NCI-H2081 (cell line): ENCODE data around the gene CXADR.

ENCODE experiments used
- DNase-seq, 2 experiments: peaks; one replicate each; lab custom pipeline; 2025; lab: John Stamatoyannopoulos, UW

Gene CXADR

DNA sequence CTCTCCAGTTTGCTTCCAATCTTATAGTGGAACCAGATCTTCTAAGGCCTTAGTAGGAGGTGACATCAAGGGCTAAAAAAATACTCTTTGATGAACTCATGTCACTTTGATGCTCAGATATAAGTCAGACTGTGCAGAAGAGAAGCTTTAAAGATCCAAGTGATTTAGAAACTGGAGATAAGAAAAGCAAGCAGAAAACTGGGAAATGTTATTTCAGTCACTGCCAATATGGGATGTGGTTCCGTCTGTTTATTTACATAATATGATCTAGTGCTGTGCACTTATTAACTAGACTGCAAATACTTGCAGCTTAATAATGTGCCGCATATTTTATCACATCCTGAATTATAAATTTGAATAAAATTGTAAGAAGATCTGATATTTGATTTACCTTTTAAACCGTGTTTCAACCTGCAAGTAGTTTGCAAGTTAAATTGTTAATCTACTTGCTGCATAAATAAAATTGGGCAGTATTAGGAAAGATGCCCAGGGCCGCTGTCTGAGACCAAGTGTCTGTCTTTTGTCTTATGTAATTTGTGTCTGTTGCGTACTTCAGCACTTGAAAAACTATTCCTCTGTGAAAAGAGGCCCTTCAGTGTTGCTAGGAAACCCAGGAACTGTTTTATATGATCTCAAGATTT lies 29.6 kb downstream of the CXADR start:
- no peak for DNase-seq

DNA sequence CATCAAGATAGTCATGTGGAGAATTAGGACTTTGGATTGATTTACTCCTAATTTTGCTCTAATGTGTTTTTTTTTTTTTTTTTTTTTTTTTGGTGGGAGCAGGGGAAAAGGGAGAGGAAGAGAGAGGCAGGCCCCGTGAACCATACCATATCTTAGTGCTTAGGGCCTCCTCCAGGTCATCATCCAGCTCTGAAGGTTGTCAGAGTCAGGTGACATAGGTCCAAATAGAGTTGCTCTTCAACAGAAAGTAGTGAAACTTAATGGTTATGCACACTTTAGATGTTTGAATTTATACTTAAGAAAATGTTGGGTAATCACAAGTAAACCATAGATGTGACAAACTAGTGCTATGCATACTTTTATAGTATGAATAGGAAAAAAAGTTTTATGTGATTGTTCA lies 32.2 kb downstream of the CXADR start:
- DNase-seq: no peak

DNA sequence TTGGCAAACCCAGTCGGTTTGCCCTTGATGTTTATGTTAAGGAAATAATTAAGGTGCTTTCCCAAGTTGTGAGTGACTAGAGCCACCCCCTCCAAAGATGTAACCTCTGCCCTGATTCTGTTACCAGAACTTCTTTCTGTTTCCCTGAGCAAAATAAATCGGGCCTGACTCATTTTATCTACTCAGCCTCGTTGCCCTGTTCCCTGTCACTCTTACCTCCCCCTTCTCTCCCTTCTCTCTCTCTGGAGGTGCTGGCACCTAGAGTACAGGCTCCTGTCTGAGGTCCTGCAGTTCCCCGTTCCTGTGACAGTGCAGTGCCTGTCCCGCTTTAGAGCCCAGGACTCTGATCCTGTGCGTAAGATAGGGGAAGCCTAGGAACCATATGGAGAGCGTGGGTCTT lies 35.4 kb downstream of the CXADR start:
- no peak for DNase-seq

DNA sequence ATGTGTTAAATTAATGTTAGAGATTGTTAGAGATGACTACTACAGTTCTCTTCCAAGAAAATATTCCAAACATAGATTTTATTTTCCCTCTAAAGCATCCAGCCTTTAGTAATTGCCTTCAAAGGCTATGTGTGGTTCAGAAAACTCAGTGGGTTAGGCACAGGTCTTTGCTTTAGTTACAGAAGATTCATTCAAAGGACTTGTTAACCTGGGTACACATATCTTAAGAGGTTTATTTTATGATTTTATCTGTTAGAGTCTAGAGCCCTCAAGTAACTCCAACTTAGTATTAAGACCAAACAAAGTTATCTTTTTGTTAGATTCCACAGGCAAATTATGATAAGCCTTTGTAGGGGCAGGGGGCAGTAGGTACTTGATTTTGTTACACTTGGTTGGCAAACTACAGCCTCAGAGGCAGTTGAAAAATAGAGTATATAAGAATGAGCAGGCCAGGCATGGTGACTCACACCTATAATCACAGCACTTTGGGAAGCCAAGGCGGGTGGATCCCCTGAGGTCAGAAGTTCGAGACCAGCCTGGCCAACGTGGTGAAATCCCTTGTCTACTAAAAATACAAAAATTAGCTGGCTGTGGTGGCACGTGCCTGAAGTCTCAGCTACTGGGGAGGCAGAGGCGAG lies 37.9 kb downstream of the CXADR start:
- no peak for DNase-seq

DNA sequence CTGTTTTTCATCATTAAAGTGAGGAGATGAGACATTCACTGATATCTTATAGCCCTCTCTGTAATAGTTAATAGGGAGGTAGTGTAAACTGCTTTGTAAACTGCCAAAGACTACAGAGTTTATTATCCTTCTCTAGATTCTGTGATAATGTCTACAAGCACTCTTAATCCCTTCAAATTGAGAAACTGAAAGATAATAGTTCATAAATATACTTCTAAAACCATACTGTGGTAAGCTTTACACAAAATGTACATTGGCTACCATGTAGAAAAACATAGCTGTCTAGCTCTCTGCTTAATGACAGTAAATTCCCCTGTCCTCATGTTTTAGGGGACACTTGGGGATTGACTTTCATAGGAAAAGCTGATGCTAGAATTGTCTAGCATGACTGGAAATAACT lies 39.6 kb downstream of the CXADR start:
- no peak for DNase-seq

DNA sequence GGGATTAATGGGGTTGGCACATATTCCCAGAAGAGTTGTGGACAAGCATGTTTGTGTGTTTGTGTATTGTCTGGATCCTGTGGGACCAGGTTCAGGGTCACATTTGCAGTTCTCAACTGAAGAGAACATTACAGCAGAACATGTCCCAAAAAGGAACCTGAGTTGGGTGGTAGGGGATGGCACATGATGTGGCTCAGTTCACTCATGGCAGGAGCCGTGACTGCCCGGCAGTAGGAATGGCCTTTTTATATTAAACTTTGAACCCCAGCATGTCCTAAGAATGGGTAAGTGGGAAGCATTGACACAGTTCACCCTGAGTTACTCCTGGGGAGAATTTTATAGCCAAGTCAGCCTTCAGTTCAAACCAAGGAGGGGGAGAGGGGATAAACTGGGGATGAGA lies 41.3 kb downstream of the CXADR start:
- no peak for DNase-seq

DNA sequence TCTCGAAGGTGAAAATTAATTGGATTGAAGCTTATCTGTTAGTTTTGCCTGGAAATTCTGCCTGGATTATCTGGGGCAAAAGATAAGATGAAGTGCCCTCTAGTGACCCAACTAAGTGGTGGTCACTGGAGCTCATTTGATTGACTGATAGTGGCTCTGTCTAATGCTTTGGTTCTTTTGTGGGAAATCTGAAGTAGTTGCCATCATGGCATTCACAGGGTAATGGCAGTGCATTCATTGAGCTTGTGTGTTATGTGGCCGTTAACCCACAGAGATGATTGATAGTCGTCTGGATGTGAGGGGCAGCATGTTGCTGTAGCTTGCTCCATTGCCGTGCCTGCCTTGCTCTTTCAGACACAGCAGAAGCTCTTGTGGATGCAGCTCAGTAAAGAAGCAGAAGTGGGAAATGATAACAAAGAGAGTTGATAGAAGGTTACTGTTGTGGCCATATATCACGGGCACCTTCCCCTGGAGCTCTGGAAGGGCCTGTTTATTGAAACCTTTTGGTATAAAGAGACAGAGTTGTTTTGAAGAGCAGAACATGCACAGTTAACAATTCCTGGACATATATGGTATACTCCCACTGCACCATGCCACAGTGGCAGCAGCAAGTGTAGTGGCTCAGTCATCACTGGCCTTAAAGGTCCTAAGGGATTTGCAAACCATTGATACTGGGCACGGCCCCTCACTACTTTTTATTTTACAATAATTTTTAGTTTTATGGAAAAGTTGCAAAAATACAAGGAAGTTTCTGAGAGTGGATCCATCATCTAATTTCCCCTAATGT lies 42.0 kb downstream of the CXADR start:
- DNase-seq: no peak

DNA sequence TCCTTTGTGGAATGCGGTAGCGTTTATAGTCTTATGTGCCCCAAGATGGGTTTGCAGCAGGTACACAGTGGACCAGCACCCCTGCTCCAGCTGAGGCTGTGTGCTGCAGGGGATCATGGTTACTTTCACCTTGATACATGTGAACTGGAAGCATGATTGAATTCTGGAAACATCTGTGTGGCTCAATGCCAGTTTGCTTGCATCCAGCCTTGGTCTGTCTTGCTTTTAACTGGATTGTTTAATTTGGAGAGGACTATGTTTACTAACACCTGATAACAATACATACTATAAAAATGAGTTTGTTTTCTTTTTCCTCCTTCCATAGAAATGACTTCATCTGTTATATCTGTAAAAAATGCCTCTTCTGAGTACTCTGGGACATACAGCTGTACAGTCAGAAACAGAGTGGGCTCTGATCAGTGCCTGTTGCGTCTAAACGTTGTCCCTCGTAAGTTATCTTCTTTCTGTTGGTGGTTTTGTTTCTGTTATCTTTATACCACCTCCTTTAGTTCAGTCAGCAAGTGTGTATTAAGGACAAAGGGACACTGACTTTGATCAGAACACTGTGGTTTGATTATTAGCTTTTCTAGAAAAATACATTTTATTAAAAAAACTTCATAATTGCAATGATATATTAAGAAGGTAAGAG lies 47.7 kb downstream of the CXADR start:
- no peak for DNase-seq

DNA sequence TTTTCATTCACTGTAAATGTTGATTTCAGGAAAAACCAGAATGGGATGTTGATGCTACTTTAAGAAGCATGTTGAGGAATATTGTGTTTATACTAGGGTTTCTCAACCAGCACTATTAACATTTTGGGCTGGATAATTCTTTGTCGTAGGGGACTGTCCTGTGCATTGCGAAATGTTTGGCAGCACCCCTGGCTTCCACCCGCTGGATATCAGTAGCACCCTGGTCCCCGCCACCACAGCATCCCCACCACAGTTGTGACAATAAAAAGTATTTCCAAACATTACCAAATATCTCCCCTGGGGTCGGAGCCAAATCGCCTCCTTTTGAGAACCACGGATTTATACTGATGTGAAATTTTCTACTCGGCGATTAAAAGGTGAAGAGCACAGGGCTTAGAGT lies 57.9 kb downstream of the CXADR start:
- DNase-seq: no peak

DNA sequence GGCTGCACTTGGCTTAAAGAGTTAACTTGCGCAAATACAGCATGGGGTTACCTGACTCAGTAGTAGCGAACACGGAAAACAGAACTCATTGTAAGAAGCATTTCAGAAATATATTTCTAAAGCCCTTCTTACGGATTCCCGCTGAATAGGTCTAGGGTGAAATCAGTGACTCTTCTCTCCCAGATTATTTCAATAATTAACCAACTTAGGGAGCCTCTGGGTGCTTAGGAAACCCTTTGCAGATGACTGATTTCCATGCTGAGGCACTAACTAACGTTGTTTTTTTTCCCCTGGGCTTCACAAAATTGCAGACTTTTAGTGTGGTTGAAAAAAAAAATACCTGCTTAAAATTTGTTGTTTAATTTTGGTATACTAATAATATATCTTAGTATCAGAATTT lies 59.6 kb downstream of the CXADR start:
- DNase-seq: no peak

DNA sequence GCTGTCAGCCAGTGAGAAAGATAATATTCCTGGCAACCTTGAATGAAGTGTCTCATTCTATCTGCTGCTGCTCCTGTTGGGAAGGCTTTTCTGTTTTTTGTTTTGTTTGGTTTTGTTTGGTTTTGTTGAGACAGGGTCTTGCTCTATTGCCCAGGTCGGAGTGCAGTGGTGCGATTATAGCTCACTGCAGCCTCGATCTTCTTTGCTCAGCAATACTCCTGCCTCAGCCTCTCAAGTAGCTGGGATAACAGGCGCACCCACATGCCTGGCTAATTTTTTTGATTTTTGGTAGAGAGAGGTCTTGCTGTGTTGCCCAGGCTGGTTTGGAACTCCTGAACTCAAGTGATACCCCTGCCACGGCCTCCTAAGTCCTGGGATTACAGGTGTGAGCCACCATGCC lies 62.2 kb downstream of the CXADR start:
- DNase-seq: no peak

DNA sequence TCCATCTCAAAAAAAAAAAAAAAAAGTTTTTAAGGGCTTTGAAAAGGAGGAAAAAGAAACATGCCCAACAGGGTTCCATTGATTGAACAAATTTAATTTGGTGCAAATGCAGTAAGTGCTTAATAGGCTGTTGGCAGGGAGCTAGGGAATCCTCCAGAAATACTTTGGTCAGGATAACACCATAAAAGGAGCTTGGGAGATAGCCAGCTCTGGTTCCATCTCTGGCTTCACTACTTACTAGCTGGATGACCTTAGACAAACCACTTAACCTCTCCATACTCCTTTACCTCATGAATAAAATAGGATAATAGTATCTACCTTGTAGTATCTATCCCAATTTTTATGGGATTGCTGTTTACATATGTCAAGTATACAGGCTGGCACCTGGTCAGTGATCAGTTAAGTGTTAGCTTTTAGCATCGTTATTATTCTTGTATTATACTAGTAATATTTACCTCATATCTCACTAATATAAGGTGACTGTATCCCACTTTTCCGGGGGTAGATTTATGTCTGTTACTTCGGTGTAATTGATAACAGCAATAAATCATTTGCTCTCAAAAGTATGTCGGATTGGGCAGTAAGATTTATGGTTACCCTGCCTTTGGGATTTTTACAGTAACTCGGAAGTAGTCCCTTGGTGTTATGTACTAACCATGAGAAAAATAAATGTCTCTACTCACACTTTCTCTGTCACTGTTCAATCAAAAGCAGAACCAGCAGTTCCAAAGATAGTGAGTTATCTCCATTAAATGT lies 63.4 kb downstream of the CXADR start:
- peak in 1 of 2 experiments; percentile 35 for DNase-seq

DNA sequence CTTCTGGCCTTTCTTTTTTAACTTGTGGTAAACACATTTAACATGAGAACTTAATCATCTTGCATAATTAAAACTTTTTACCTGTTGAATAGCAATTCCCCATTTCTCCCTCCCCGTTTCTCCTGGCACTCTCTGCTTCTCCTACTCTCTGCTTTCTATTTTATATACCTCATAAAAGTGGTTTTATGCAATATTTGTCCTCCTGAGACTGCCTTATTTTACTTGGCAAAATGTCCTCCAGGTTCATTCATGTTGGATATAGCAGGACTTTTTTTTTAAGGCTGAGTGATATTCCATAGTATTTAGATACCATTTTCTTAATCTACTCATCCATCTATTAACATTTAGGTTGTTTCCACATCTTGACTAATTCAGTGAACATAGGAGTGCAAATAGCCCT lies 64.9 kb downstream of the CXADR start:
- DNase-seq: no peak

DNA sequence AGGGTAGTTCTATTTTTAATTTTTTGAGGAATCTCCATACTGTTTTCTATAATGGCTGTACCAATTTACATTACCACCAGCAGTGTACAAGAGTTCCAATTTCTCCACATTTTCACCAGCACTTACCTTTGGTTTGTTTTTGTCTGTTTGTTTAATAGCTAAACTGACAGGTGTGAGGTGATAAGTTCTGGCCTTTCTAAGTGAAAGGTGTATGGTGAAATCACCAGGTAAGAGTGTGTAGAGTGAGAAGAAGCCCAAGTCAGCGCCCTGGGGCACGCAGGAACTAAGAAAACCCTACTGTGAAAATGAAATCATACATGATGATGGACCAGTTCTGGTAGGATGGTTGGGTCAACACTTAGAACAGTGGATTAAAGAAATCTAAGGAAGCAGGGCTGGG lies 65.3 kb downstream of the CXADR start:
- DNase-seq: peak in 1 of 2 experiments; percentile 3

DNA sequence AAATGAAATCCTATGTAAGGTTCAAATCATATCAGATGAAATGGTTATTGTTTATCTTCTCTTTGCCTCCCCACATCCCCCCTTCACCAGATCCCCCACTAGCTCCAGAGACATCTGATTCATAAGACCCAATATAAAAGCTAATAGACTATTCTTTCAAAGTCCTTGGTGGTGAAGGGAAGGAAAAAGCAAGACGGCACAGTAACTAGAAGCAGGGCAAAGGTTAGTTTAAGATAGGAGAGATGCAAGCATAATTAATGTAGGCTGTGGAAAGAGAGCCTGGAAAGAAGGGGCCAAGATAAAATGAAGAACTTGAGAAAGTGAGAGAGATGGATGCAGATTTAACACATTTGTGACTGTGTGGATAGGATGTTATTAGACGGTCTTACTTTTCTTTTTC lies 66.0 kb downstream of the CXADR start:
- DNase-seq: no peak

DNA sequence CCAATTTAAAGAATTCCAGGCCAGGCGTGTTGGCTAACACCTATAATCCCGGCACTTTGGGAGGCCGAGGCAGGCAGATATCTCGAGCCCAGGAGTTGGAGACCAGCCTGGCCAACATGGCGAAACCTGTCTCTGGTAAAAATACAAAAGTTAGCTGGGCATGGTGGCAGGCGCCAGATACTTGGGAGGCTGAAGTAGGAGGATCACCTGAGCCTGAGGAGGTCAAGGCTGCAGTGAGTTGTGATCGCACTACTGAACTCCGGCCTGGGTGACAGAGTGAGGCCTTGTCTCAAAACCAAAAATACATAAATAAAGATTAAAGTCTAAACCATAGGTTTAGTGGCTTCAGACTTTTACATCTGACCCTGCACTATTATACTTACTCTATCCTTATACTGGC lies 67.5 kb downstream of the CXADR start:
- no peak for DNase-seq

DNA sequence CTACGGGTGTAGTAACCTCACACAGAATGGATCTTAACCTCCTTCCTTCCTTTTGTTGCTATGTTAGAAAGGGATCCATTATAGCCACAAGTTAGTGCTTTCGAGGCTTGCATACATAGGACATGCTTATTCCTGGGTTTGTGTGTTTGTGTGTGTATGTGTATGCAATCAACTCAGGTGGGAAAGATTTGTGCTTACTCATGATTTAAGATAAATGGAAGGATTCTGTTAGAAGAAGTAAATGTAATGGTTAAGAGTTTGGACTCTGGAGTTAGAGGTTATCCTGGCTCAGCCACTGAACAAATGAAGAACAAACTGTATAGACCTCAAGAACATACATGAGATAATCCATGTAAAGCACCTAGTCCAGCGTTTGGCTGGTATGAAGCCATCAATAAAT lies 71.1 kb downstream of the CXADR start:
- no peak for DNase-seq

DNA sequence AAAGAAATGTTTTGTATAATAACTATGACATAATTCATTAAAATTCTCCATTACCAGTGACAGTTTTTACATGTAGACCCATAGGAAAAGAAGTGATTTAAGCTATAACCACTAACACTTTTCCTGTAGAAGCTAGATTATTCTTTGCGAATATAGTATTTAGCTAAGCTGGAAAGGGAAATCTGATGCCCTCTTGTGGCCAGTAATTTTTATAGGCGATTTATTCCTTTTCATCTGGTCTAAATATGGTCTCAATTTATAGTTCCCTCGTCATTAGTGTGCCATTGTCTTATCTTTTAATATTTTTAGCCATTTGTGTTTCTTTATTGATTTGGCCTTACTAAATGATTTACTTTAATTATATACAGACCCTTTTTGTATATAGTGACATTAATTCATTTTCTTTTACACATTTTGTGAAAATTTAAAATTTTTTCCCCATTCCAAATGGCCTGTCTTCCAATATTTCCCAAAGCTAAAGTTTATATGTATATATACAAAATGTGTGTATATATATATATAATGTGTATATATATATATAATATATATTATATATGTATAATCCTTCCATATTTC lies 73.1 kb downstream of the CXADR start:
- DNase-seq: peak; percentile 36 to 58

DNA sequence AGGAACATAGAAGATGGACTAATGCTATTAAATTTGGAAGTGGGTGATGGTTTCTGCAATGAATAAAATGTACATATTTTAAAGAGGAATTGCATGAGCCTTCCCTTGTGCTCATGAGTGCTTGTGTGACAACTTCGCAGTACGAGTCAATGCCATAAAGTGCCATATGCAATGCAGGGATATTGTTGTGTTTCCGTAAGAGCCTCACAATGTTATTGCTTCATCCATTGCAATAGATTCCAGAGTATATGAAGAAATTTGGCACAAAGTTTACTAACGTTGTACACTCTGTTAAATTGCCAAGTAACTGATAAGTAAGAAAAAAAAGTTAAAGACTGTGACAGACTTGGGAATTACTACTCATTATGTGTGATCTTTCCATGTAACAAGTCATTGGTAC lies 77.6 kb downstream of the CXADR start:
- no peak for DNase-seq

DNA sequence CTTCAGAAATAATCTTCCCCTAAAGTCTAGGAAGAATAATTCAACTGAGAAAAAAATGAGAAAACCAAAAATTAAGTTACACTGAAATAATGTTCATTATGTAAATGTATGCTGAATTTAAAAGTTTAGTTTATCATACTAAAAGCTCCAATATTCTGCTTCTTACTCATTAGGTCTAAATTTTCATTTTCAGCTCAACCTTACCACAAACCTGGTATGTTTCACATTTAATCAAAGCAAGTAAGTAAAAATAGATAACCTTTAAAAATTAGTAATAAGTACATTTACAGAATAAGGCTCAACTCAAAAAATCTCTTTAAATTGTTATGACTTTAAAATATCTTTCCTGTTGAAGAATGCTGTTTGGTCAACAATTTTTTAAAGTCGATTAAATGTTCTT lies 84.8 kb downstream of the CXADR start:
- no peak for DNase-seq

DNA sequence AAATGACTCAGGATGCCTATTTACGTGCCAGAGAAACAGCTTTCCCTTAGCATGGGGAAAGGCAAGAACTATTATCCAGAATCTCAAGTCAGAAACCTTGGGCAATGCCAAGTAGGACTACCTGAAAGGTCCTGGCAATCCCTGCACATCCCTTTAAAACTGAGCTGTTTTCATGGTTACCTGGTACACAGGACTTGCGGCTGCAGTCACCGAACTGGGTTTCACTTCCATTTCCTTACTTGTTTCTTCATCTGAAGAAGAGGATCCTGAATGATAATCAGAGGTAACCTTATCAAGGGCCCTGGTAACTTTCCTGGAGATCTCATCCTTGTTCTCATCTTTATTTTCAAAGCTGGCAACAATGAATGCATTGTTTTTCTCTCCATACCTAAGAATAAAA lies 85.6 kb downstream of the CXADR start:
- no peak for DNase-seq

DNA sequence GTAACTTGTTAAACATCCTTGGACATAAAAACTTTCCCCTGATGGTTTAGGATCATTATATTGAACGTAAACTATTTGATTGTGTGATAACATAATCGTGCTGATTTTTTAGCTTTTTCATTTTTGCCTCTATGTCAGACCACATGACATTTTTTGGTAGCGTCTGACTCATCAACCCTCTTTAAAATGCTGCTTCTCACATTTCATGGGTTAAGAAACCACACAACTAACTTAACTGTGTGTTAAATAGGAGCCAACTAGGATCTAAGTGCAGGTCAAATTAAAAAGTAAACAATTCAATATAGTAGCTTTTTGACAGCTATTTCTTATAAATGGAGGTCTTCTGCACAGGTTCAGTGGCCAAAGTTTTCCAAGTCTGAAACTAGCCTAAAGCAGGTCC lies 90.0 kb downstream of the CXADR start:
- no peak for DNase-seq
